ENCODE data around the gene NEXMIF.

Gene NEXMIF

DNA sequence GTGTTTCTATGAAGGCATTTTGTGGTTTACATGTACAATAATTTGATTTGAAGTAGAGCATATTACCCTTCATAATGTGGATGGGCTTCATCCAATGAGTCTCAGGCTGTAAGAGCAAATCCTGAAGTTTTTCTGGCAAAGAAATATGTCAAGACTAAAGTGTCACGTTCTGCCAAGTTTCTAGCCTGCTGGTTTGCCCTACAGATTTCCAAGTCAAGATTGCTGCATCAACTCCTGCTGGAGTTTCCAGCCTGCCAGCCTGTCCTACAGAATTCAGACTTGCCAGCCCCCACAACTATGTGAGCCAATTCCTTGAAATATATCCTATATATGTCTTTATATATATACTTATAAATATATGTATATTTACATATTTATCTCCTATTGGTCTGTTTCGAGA, 240.8 kb downstream of the NEXMIF start:
- no peak for FAIRE-seq

More for the DNA sequence above, 240.8 kb downstream of the NEXMIF start:
- DNase-seq (ENCODE audit: insufficient read length, low spot score), result no peak
- TF ChIP-seq POLR2A (IDR thresholded peaks at IDR 0.05; ENCODE audit: low read depth, low read length) (no peak), SPI1 (IDR thresholded peaks at IDR 0.05; ENCODE audit: low read depth, low read length) (no peak), POLR2AphosphoS5 (IDR thresholded peaks at IDR 0.05; ENCODE audit: low read depth, low read length) (no peak), TAF1 (IDR thresholded peaks at IDR 0.05; ENCODE audit: low read depth, low read length) (no peak), PAX5 (IDR thresholded peaks at IDR 0.05; ENCODE audit: insufficient read depth, low read length, severe bottlenecking) (no peak), POU2F2 (IDR thresholded peaks at IDR 0.05; ENCODE audit: low read depth, low read length) (no peak)

All from GM12891 (cell line).